ENCODE data around the gene ZNF345. TPM values are rescaled to one million over a fixed set of nuclear protein-coding genes. Genes with fewer than 3 reads are reported as not detected.

Gene ZNF345
- total RNA-seq, 4 donors from 2014 or later, result 6.0 to 11.6 (median 8.2) TPM

- no peak overlapping the region for H3K4me3 ChIP-seq (replicated peaks in 1 of 3)
- DNase-seq, result no peak
- H3K9me3 ChIP-seq, result peaks cover 18% of the 10 kb centered on the region
- peaks cover 58 to 61% of the 10 kb centered on the region in 2 donors for H3K36me3 ChIP-seq
- intact Hi-C loops (cut with DNase I), result no loop called here
- H3K4me1 ChIP-seq, result no peaks in the 10 kb centered on the region
- no peak overlapping the region for H3K27ac ChIP-seq
- TF ChIP-seq POLR2A (IDR thresholded peaks at IDR 0.05) (no peak), CTCF (IDR thresholded peaks at IDR 0.05) (no peak)
- WGBS, 2 donors, result 97 to 99% methylated on average over 3 of the region's 3 CpGs
- H3K27me3 ChIP-seq, result no peaks in the 10 kb centered on the region
These were observed 41.2 kb downstream of the ZNF345 start for GRCh38 chr19:36891768-36892357.

GRCh38 chr19:36894849-36895383 lies 44.2 kb downstream of the ZNF345 start:
- no peak for DNase-seq
- intact Hi-C loops (cut with DNase I), result no loop called here
- WGBS, 2 donors, result 96 to 98% methylated on average over 2 of the region's 2 CpGs
- Histone ChIP-seq H3K36me3 (peaks cover 69 to 75% of the 10 kb centered on the region in 2 donors), H3K27me3 (no peaks in the 10 kb centered on the region), H3K27ac (no peak overlapping the region), H3K4me1 (no peaks in the 10 kb centered on the region), H3K9me3 (peaks cover 10% of the 10 kb centered on the region), H3K4me3 (replicated peaks in 1 of 3) (no peak overlapping the region)
- no peak for TF ChIP-seq CTCF (IDR thresholded peaks at IDR 0.05)
- TF ChIP-seq POLR2A (IDR thresholded peaks at IDR 0.05), result no peak

GRCh38 chr19:36898422-36898821 lies 47.7 kb downstream of the ZNF345 start:
- intact Hi-C loops (cut with DNase I), result no loop called here
- no peaks in the 10 kb centered on the region for H3K4me1 ChIP-seq
- WGBS, 2 donors, result 95 to 99% methylated on average over 4 of the region's 4 CpGs

GRCh38 chr19:36915992-36916830 lies 65.5 kb downstream of the ZNF345 start, which contains the start of the genes ZNF568 and ZNF829:
ZNF568 (plus strand) TSS chr19:36916332; CDS start chr19:36922771, 6,439 bp downstream.
ZNF829 (minus strand) TSS chr19:36916291; CDS start chr19:36915167, 1,124 bp downstream.
- 1% methylated on average over 25 to 49 of the region's 57 CpGs for WGBS, 2 donors

More at GRCh38 chr19:36898422-36898821, 47.7 kb downstream of the ZNF345 start:
- Histone ChIP-seq H3K36me3 (peaks cover 52 to 76% of the 10 kb centered on the region in 2 donors), H3K27me3 (no peaks in the 10 kb centered on the region), H3K27ac (no peak overlapping the region), H3K9me3 (no peaks in the 10 kb centered on the region), H3K4me3 (replicated peaks in 1 of 3) (no peak overlapping the region)
- DNase-seq, result no peak
- TF ChIP-seq POLR2A (IDR thresholded peaks at IDR 0.05) (no peak), CTCF (IDR thresholded peaks at IDR 0.05) (no peak)

More at GRCh38 chr19:36915992-36916830, 65.5 kb downstream of the ZNF345 start, which contains the start of the genes ZNF568 and ZNF829:
- peaks cover 12 to 14% of the 10 kb centered on the region in 2 donors for H3K4me1 ChIP-seq
- no peaks in the 10 kb centered on the region for H3K27me3 ChIP-seq
- H3K27ac ChIP-seq, result peak within 1 kb of the TSS; percentile 91 to 95 (median 93)
- H3K36me3 ChIP-seq, result peaks cover 0 to 7% of the 10 kb centered on the region in 2 donors
- DNase-seq, result peak; percentile 88 to 91
- intact Hi-C loops (cut with DNase I), result no loop called here
- TF ChIP-seq POLR2A (IDR thresholded peaks at IDR 0.05) (peak in 1 of 2 donors; percentile 62), CTCF (IDR thresholded peaks at IDR 0.05) (peak in 4 of 6 experiments; percentile 55 to 67 (median 64))
- peak within 1 kb of the TSS; percentile 46 to 84 (median 57) for H3K4me3 ChIP-seq (replicated peaks in 1 of 3)
- H3K9me3 ChIP-seq, result no peaks in the 10 kb centered on the region
